ENCODE results near the gene ZNF790.

DNA sequence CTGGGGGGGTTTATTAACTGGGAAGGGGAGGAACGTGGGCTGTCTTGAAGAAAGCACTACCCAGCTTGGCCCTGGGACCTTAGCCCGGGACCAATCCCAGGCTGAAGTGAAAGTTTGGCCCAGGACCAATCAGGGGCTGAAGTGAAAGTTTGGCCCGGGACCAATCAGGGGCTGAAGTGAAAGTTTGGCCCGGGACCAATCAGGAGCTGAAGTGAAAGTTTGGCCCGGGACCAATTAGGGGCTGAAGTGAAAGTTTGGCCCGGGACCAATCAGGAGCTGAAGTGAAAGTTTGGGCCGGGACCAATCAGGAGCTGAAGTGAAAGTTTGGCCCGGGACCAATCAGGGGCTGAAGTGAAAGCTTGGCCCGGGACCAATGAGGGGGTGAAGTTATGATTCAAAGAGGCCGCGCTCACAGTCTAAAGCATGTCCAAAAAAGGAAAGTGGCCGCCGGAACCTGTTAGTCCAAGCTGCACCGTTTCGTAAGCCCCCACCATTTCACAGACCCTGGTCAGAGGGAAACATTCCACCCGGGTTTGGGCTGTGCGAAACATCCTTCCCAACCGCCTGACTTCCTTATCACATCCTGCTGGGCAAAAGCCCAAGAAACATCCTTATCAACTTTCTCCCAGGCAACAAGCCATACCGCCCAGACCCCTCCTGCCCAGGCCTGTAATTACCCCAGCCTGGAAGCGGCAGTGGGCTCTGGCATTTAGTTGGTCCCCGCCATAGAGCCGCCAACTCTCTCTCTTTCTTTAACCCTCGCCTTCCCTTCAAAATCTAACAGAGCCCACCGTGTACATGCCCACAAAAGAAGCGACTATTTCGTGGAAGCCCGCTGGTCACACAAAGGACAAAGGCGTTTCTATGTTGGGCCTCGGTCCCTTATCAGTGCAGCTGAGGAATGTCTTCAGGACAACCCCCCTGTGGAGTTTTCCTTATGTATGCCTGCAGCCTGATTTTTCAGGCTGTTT, 66.6 kb downstream of the ZNF790 start:
- no peak for TF ChIP-seq POLR2A (IDR thresholded peaks at IDR 0.05; ENCODE audit: low read depth, low read length)
- TF ChIP-seq TAF1 (IDR thresholded peaks at IDR 0.05; ENCODE audit: low read depth, low read length), result no peak
- TF ChIP-seq PAX5 (IDR thresholded peaks at IDR 0.05; ENCODE audit: insufficient read depth, low read length, severe bottlenecking), result no peak

Measured in GM12891 (cell line).